Cardiac muscle cell (in vitro differentiated cells and primary cell): ENCODE measurements around the gene SPATA21. TPM values are rescaled to one million over a fixed set of nuclear protein-coding genes. Genes with fewer than 3 reads are reported as not detected.

Source experiments
- DNase-seq, 2 donors: peaks; one replicate each; pipeline versions ENCODE4 v3.0.0 to v3.0.0-alpha.2; 2010 to 2017; ENCODE audit warnings: low read depth in 1 of 2, low spot score in 1 of 2
- H3K27ac ChIP-seq: fragments of 200-600 bp; sonication (generic); 2 replicates; pipeline ENCODE4 v1.5.1; 2016
- H3K27me3 ChIP-seq: fragments of 200-600 bp; sonication (generic); 2 replicates; pipeline ENCODE4 v1.6.0; 2016; ENCODE audit warnings: control low read depth
- H3K36me3 ChIP-seq: fragments of 200-600 bp; sonication (generic); 2 replicates; pipeline ENCODE4 v1.5.1; 2016; ENCODE audit warnings: control low read depth
- H3K4me1 ChIP-seq: fragments of 200-600 bp; sonication (generic); 2 replicates; pipeline ENCODE4 v1.8.1; 2017; ENCODE audit warnings: low read depth, mild to moderate bottlenecking, mixed run types
- H3K4me3 ChIP-seq: fragments of 200-600 bp; sonication (generic); 2 replicates; pipeline ENCODE4 v1.5.1; 2016; ENCODE audit warnings: mild to moderate bottlenecking
- H3K9me3 ChIP-seq: fragments of 200-600 bp; sonication (generic); 2 replicates; pipeline ENCODE4 v1.5.1; 2017; ENCODE audit warnings: low read depth, mild to moderate bottlenecking, control low read depth
- CTCF ChIP-seq: IDR thresholded peaks from 2 replicates; pipeline ENCODE4 v1.5.1; 2012; ENCODE audit warnings: low read depth, mild to moderate bottlenecking, low read length
- polyA plus RNA-seq: library from polyadenylated mRNA; unstranded; fragments of >200 nt; fragmentation: Nextera tagmentation; extraction: Ambion mirVana; gene quantifications from 2 replicates; pipeline ENCODE4 v1.2.1, GENCODE V29; 2016
- total RNA-seq: library from RNA; depleted of rRNA; stranded (reverse); fragments of >200 nt; gene quantifications from 2 replicates; pipeline ENCODE4 v1.2.3, GENCODE V29; 2016

Gene SPATA21
- total and polyA plus RNA-seq, 2 experiments from 2014 or later, result 0.18 TPM; not detected in 1

GRCh38 chr1:16375521-16376340, 61.5 kb downstream of the SPATA21 start:
- Histone ChIP-seq H3K27me3 (no peaks in the 10 kb centered on the region), H3K4me3 (no peak overlapping the region), H3K9me3 (no peaks in the 10 kb centered on the region), H3K36me3 (no peaks in the 10 kb centered on the region), H3K27ac (peak overlapping the region; percentile 90), H3K4me1 (peaks cover 17% of the 10 kb centered on the region)
- TF ChIP-seq CTCF, result no peak
- peak; percentile 38 to 87 for DNase-seq

DNA sequence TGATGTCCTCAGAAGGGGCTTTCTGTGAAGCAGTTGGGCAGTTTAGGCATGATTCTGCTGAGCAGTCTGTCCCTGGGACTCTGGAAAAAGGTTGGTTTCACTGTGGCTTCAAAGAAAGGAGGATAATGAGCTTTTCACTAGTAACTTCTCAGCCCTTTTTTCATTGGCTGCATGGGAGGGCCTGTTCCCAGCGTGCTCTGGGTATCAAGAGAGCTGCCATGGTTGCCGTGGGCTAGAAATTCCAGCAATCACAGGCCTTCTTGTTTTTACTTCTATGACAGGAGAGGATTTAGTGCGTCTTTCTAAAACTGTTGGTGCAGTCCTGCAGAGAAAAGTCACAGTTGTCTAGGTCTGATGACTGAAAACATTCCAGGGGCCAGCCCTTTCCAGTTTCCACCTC, 63.0 kb downstream of the SPATA21 start:
- Histone ChIP-seq H3K27me3 (no peaks in the 10 kb centered on the region), H3K27ac (peak overlapping the region; percentile 33), H3K4me1 (peaks cover 17% of the 10 kb centered on the region), H3K4me3 (no peak overlapping the region), H3K36me3 (no peaks in the 10 kb centered on the region), H3K9me3 (no peaks in the 10 kb centered on the region)
- no peak for DNase-seq
- no peak for TF ChIP-seq CTCF

DNA sequence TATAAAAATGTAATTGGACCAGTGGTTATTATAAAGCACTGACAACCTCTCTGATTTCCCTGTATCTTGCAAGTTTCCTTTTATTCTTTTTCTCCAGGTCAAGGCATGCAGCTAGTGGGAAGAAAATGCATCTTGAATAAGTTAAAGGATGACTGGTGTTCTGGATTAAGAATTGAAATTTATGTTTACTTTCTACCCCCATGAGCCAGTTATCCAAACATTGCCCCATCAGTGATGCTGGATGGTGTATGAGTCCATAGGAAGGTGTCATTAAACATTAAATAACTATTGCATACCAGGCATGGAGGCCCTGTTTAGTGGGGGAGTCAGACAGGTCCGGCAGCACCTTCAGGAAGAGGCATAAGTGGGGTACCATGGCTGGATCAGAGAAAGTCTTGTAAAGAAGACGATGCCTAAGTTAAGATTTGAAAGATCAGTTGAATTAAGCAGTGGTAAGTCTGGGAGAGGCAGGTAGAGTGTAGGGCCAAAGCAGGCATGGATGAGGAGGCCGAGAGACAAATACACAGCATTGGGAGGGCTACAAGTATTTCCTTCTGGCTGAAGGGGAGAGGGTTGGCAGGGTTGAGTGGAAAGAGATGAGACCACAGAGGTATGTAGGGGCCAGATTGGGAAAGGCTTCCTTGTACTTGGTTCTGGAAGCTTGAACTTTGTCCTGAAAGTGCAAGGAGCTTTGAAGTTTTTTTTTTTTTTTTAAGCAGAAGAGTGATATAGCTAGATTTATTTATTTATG, 64.5 kb downstream of the SPATA21 start:
- Histone ChIP-seq H3K4me1 (peaks cover 30% of the 10 kb centered on the region), H3K36me3 (no peaks in the 10 kb centered on the region), H3K4me3 (no peak overlapping the region), H3K9me3 (no peaks in the 10 kb centered on the region), H3K27me3 (no peaks in the 10 kb centered on the region), H3K27ac (no peak overlapping the region)
- TF ChIP-seq CTCF, result no peak
- peak in 1 of 2 donors; percentile 60 for DNase-seq

- DNase-seq, result peak in 1 of 2 donors; percentile 76
- no peaks in the 10 kb centered on the region for H3K36me3 ChIP-seq
These were observed 65.5 kb downstream of the SPATA21 start for GRCh38 chr1:16371725-16372124.

GRCh38 chr1:16369821-16370220, 67.4 kb downstream of the SPATA21 start:
- DNase-seq, result no peak
- no peaks in the 10 kb centered on the region for H3K27me3 ChIP-seq
- no peak overlapping the region for H3K27ac ChIP-seq
- no peak for TF ChIP-seq CTCF
- H3K36me3 ChIP-seq, result no peaks in the 10 kb centered on the region
- peaks cover 13% of the 10 kb centered on the region for H3K4me1 ChIP-seq
- no peaks in the 10 kb centered on the region for H3K9me3 ChIP-seq
- no peak overlapping the region for H3K4me3 ChIP-seq

More at GRCh38 chr1:16371725-16372124, 65.5 kb downstream of the SPATA21 start:
- Histone ChIP-seq H3K27ac (no peak overlapping the region), H3K4me1 (peaks cover 26% of the 10 kb centered on the region), H3K27me3 (no peaks in the 10 kb centered on the region), H3K9me3 (no peaks in the 10 kb centered on the region), H3K4me3 (no peak overlapping the region)
- TF ChIP-seq CTCF, result no peak
